ENCODE measurements around the gene CMSS1.

Gene CMSS1

GRCh38 chr3:100104817-100105413, 287.3 kb downstream of the CMSS1 start:
- H3K4me1 ChIP-seq: peaks cover 38% of the 10 kb centered on the region
- TF ChIP-seq CTCF (IDR thresholded peaks at IDR 0.05; ENCODE audit: low read depth, low read length): no peak
- no peak overlapping the region for H3K4me3 ChIP-seq (ENCODE audit: low read depth, low read length)
- H3K9me3 ChIP-seq: no peaks in the 10 kb centered on the region
- no peak for DNase-seq
- H3K27me3 ChIP-seq: no peaks in the 10 kb centered on the region
- no peaks in the 10 kb centered on the region for H3K36me3 ChIP-seq

- H3K4me1 ChIP-seq: peaks cover 38% of the 10 kb centered on the region
- DNase-seq: no peak
- no peaks in the 10 kb centered on the region for H3K36me3 ChIP-seq
- H3K4me3 ChIP-seq (ENCODE audit: low read depth, low read length): no peak overlapping the region
- no peaks in the 10 kb centered on the region for H3K27me3 ChIP-seq
- no peak for TF ChIP-seq CTCF (IDR thresholded peaks at IDR 0.05; ENCODE audit: low read depth, low read length)
- no peaks in the 10 kb centered on the region for H3K9me3 ChIP-seq
Observed at GRCh38 chr3:100105501-100105900, 287.8 kb downstream of the CMSS1 start.

GRCh38 chr3:100106094-100106493, 288.4 kb downstream of the CMSS1 start:
- H3K9me3 ChIP-seq: no peaks in the 10 kb centered on the region
- DNase-seq: peak; percentile 55
- no peak overlapping the region for H3K4me3 ChIP-seq (ENCODE audit: low read depth, low read length)
- H3K4me1 ChIP-seq: peaks cover 38% of the 10 kb centered on the region
- H3K36me3 ChIP-seq: no peaks in the 10 kb centered on the region
- no peaks in the 10 kb centered on the region for H3K27me3 ChIP-seq
- no peak for TF ChIP-seq CTCF (IDR thresholded peaks at IDR 0.05; ENCODE audit: low read depth, low read length)

- Histone ChIP-seq H3K4me3 (ENCODE audit: low read depth, low read length) (no peak overlapping the region), H3K4me1 (peaks cover 38% of the 10 kb centered on the region), H3K9me3 (no peaks in the 10 kb centered on the region), H3K36me3 (no peaks in the 10 kb centered on the region), H3K27me3 (no peaks in the 10 kb centered on the region)
- TF ChIP-seq CTCF (IDR thresholded peaks at IDR 0.05; ENCODE audit: low read depth, low read length): no peak
- DNase-seq: no peak
Observed at GRCh38 chr3:100106531-100107141, 289.0 kb downstream of the CMSS1 start.

GRCh38 chr3:100107221-100107814, 289.7 kb downstream of the CMSS1 start:
- DNase-seq: no peak
- no peak for TF ChIP-seq CTCF (IDR thresholded peaks at IDR 0.05; ENCODE audit: low read depth, low read length)
- Histone ChIP-seq H3K9me3 (no peaks in the 10 kb centered on the region), H3K4me1 (peaks cover 38% of the 10 kb centered on the region), H3K36me3 (no peaks in the 10 kb centered on the region), H3K4me3 (ENCODE audit: low read depth, low read length) (no peak overlapping the region), H3K27me3 (no peaks in the 10 kb centered on the region)

- DNase-seq: no peak
- Histone ChIP-seq H3K36me3 (no peaks in the 10 kb centered on the region), H3K27me3 (no peaks in the 10 kb centered on the region), H3K4me3 (ENCODE audit: low read depth, low read length) (no peak overlapping the region), H3K9me3 (no peaks in the 10 kb centered on the region), H3K4me1 (peaks cover 38% of the 10 kb centered on the region)
- no peak for TF ChIP-seq CTCF (IDR thresholded peaks at IDR 0.05; ENCODE audit: low read depth, low read length)
Observed at GRCh38 chr3:100108464-100109079, 290.9 kb downstream of the CMSS1 start.
